CD14-positive monocyte (primary cell): ENCODE results near the gene TBC1D4. TPM values are rescaled to one million over a fixed set of nuclear protein-coding genes. Genes with fewer than 3 reads are reported as not detected.

Source experiments
- DNase-seq, 3 donors: peaks; one replicate each; pipeline ENCODE4 v3.0.0-alpha.2; 2011 to 2022
- H2AFZ ChIP-seq: 2 replicates; pipeline ENCODE4 v1.6.0; 2012; ENCODE audit warnings: mild to moderate bottlenecking, low read depth, low read length, inconsistent platforms; ENCODE audit not compliant: insufficient read depth, poor library complexity, severe bottlenecking
- H3K27ac ChIP-seq, 2 donors: 1 replicate in 1 of 2; 2 replicates in 1 of 2; pipeline ENCODE4 v1.5.1; 2012 to 2013; ENCODE audit warnings: low read length in 2 of 2, control low read depth in 1 of 2, inconsistent platforms in 1 of 2, low read depth in 1 of 2, mild to moderate bottlenecking in 1 of 2
- H3K27me3 ChIP-seq, 2 donors: one replicate each; pipeline versions ENCODE4 v1.6.0 to v1.6.1; 2011 to 2013; ENCODE audit warnings: low read length in 2 of 2; ENCODE audit not compliant: control insufficient read depth in 2 of 2, insufficient read depth in 2 of 2
- H3K36me3 ChIP-seq, 2 donors: replicated peaks in 1 of 2; 1 replicate in 1 of 2; 2 replicates in 1 of 2; pipeline versions ENCODE4 v1.5.1 to v1.6.1; 2012 to 2013; ENCODE audit warnings: low read length in 2 of 2, control low read depth in 1 of 2, inconsistent platforms in 1 of 2, mild to moderate bottlenecking in 1 of 2; ENCODE audit not compliant: insufficient read depth in 2 of 2, control insufficient read depth in 1 of 2
- H3K4me1 ChIP-seq, 2 donors: 1 replicate in 1 of 2; 2 replicates in 1 of 2; pipeline versions ENCODE4 v1.5.1 to v1.6.1; 2012 to 2013; ENCODE audit warnings: low read length in 2 of 2, control low read depth in 1 of 2, inconsistent platforms in 1 of 2, mild to moderate bottlenecking in 1 of 2, moderate library complexity in 1 of 2; ENCODE audit not compliant: insufficient read depth in 2 of 2, control insufficient read depth in 1 of 2
- H3K4me2 ChIP-seq: replicated peaks from 2 replicates; pipeline ENCODE3; 2012; ENCODE audit warnings: low read length, moderate library complexity, mild to moderate bottlenecking; ENCODE audit not compliant: poor library complexity, severe bottlenecking; ENCODE audit errors: extremely low read depth
- H3K4me3 ChIP-seq, 3 experiments: fragments of 200-600 bp in 1 of 3; sonication (generic) in 1 of 3; replicated peaks in 1 of 3; 1 replicate in 2 of 3; 2 replicates in 1 of 3; pipeline ENCODE4 v1.5.1; 2011 to 2013; ENCODE audit warnings: low read length in 3 of 3, mild to moderate bottlenecking in 3 of 3, control low read depth in 2 of 3, low read depth in 2 of 3, inconsistent platforms in 1 of 3, moderate library complexity in 1 of 3
- H3K79me2 ChIP-seq: 2 replicates; pipeline ENCODE4 v1.6.0; 2012; ENCODE audit warnings: mild to moderate bottlenecking, control low read depth, inconsistent platforms, low read length, moderate library complexity; ENCODE audit not compliant: insufficient read depth
- H3K9ac ChIP-seq: 2 replicates; pipeline ENCODE4 v1.6.0; 2017; ENCODE audit warnings: low read length, mild to moderate bottlenecking; ENCODE audit not compliant: insufficient read depth, poor library complexity, severe bottlenecking
- H3K9me3 ChIP-seq, 2 donors: replicated peaks in 1 of 2; 1 replicate in 1 of 2; 2 replicates in 1 of 2; pipeline versions ENCODE4 v1.5.1 to v1.6.1; 2012 to 2013; ENCODE audit warnings: low read length in 2 of 2, control low read depth in 1 of 2; ENCODE audit not compliant: control insufficient read depth in 1 of 2, insufficient read depth in 1 of 2
- H4K20me1 ChIP-seq: 2 replicates; pipeline ENCODE4 v1.6.0; 2012; ENCODE audit warnings: mild to moderate bottlenecking, low read length, control low read depth, moderate library complexity; ENCODE audit not compliant: insufficient read depth
- H3K27ac Mint-ChIP-seq, 7 donors: one replicate each; pipeline ENCODE4 v1.8.0; 2020; ENCODE audit warnings: mild to moderate bottlenecking in 7 of 7, mixed read lengths in 7 of 7, moderate library complexity in 6 of 7, inconsistent platforms in 2 of 7
- H3K27me3 Mint-ChIP-seq, 3 donors: one replicate each; pipeline ENCODE4 v1.8.0; 2021 to 2022; ENCODE audit warnings: low read depth in 3 of 3, mild to moderate bottlenecking in 3 of 3, mixed read lengths in 3 of 3, moderate library complexity in 3 of 3, inconsistent platforms in 1 of 3
- H3K36me3 Mint-ChIP-seq, 2 donors: one replicate each; pipeline ENCODE4 v1.8.0; 2020; ENCODE audit warnings: mixed read lengths in 2 of 2, inconsistent platforms in 1 of 2, mild to moderate bottlenecking in 1 of 2
- H3K4me1 Mint-ChIP-seq: one replicate; pipeline ENCODE4 v1.8.0; 2020; ENCODE audit warnings: mild to moderate bottlenecking, mixed read lengths
- H3K4me3 Mint-ChIP-seq, 2 donors: one replicate each; pipeline ENCODE4 v1.8.0; 2020; ENCODE audit warnings: mild to moderate bottlenecking in 2 of 2, mixed read lengths in 2 of 2, moderate library complexity in 1 of 2
- H3K9me3 Mint-ChIP-seq, 7 donors: one replicate each; pipeline ENCODE4 v1.8.0; 2020 to 2022; ENCODE audit warnings: mixed read lengths in 7 of 7, mild to moderate bottlenecking in 6 of 7, moderate library complexity in 6 of 7, inconsistent platforms in 2 of 7
- CTCF ChIP-seq: fragments of 200-600 bp; IDR thresholded peaks from one replicate; pipeline ENCODE4 v1.8.0; 2022; ENCODE audit warnings: antibody characterized with exemption, mild to moderate bottlenecking
- WGBS: methylation state at CpG from one replicate; pipeline ENCODE4 v1.1.5; 2013; ENCODE audit warnings: missing lambda C conversion rate; ENCODE audit not compliant: insufficient coverage; 5-methylcytosine and 5-hydroxymethylcytosine counted together
- intact Hi-C, 2 donors: fragments of 100-400 bp; cut with micrococcal nuclease; formaldehyde crosslinking; loops; one replicate each; pipeline versions ENCODE4 v1.15.0 to v1.15.1; 2023
- polyA plus RNA-seq, 3 donors: library from polyadenylated mRNA; depleted of rRNA in 1 of 3; unstranded in 2 of 3; stranded (reverse) in 1 of 3; fragments of 300-500 nt in 2 of 3; fragments of >200 nt in 1 of 3; fragmentation: Illumina TruSeq in 2 of 3; gene quantifications; 1 replicate in 2 of 3; 2 replicates in 1 of 3; pipeline ENCODE4 v1.2.3, GENCODE V29; 2012 to 2021

The TBC1D4 gene
- polyA plus RNA-seq, 3 donors, result 2.0 to 6.7 (median 2.5) TPM

GRCh38 chr13:75518439-75519088, 36.6 kb upstream of the TBC1D4 start:
- H3K27me3 Mint-ChIP-seq, result peaks cover 0 to 2% (median 0%) of the 10 kb centered on the region in 3 donors

More at GRCh38 chr13:75518439-75519088, 36.6 kb upstream of the TBC1D4 start:
- Histone ChIP-seq H4K20me1 (no peaks in the 10 kb centered on the region), H3K9ac (no peak overlapping the region), H3K36me3 (no peaks in the 10 kb centered on the region), H2AFZ (no peak overlapping the region), H3K4me1 (peaks cover 2 to 5% of the 10 kb centered on the region in 2 donors), H3K4me2 (no peak overlapping the region), H3K79me2 (no peaks in the 10 kb centered on the region), H3K27ac (no peak overlapping the region), H3K27me3 (no peaks in the 10 kb centered on the region), H3K9me3 (peaks cover 0 to 22% of the 10 kb centered on the region in 2 donors), H3K4me3 (no peak overlapping the region)
- H3K4me3 Mint-ChIP-seq, result no peak overlapping the region
- H3K9me3 Mint-ChIP-seq, result peaks cover 18 to 52% (median 29%) of the 10 kb centered on the region in 7 donors
- no peak for DNase-seq
- WGBS, result 98% methylated on average over 19 of the region's 30 CpGs
- peaks cover 9% of the 10 kb centered on the region for H3K4me1 Mint-ChIP-seq
- peak overlapping the region in 1 of 7 donors; percentile 15 for H3K27ac Mint-ChIP-seq
- no peak for TF ChIP-seq CTCF
- intact Hi-C loops, result no loop called here
- H3K36me3 Mint-ChIP-seq, result no peaks in the 10 kb centered on the region
